Erythroblast (primary cell): ENCODE measurements around the gene FCRLB.

Experiments
- GATA1 ChIP-seq: IDR thresholded peaks from 2 replicates; pipeline ENCODE4 v1.6.1; 2011; ENCODE audit warnings: low read depth, mild to moderate bottlenecking, control low read depth, low read length, moderate library complexity
- POLR2A ChIP-seq: IDR thresholded peaks from 2 replicates; pipeline ENCODE4 v1.6.1; 2011; ENCODE audit warnings: mild to moderate bottlenecking, low read length

DNA sequence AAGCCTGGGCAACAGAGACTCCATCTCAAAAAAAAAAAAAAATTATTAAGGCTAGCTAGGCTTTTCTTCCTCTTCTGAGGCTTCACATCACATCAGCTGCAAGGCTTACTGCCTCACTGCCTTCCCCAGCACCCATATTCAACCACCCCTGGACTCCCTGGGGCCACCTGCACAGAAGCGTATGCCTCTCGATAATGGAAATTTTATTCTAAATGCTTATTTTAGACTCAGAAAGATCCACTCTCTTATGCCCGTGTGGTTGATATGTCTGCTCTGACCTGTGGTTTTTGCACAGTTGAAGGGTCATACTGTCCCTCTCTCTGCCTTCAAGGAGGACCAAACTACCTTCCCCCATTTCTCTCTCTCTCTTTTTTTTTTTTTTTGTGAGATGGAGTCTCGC is 15.8 kb upstream of the FCRLB start:
- TF ChIP-seq POLR2A (no peak), GATA1 (no peak)
